Astrocyte of the cerebellum (primary cell): Measurements from ENCODE around the gene UGT1A8.

Experiments used
- DNase-seq: peaks from one replicate; pipeline ENCODE4 v3.0.0-alpha.2; 2011; ENCODE audit warnings: low read depth
- H3K4me3 ChIP-seq: 2 replicates; pipeline ENCODE4 v1.5.1; 2011; ENCODE audit warnings: mild to moderate bottlenecking, low read depth, low read length, moderate library complexity
- CTCF ChIP-seq: IDR thresholded peaks from 2 replicates; pipeline ENCODE4 v1.5.1; 2012; ENCODE audit warnings: low read length, low read depth, moderate library complexity, mild to moderate bottlenecking; ENCODE audit errors: missing control alignments
- in situ Hi-C: cut with HindIII; loops from 2 replicates; pipeline ENCODE4 v1.10.0; 2017; ENCODE audit warnings: low sequenced_read_pairs

UGT1A8 gene

DNA sequence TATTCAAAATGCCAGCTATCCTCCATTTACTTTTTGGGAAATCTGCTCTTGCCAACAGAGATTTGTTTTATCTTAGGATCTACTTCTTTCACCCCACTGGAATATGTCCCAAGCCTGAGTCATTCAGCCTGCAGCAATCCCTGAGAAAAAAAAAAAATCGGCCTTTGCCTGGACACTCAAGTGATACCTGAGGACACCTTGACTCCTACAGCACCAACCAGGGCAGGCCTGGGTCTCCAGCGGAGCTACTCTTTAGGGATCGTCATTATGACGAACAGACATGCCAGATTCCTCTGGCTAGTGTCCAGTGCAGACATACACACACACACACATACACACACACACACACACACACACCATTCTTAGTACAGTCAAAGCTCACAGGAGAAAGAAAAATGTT, 73.0 kb downstream of the UGT1A8 start:
- no peak for DNase-seq
- H3K4me3 ChIP-seq: no peak overlapping the region
- in situ Hi-C loops: no loop called here
- TF ChIP-seq CTCF: no peak

DNA sequence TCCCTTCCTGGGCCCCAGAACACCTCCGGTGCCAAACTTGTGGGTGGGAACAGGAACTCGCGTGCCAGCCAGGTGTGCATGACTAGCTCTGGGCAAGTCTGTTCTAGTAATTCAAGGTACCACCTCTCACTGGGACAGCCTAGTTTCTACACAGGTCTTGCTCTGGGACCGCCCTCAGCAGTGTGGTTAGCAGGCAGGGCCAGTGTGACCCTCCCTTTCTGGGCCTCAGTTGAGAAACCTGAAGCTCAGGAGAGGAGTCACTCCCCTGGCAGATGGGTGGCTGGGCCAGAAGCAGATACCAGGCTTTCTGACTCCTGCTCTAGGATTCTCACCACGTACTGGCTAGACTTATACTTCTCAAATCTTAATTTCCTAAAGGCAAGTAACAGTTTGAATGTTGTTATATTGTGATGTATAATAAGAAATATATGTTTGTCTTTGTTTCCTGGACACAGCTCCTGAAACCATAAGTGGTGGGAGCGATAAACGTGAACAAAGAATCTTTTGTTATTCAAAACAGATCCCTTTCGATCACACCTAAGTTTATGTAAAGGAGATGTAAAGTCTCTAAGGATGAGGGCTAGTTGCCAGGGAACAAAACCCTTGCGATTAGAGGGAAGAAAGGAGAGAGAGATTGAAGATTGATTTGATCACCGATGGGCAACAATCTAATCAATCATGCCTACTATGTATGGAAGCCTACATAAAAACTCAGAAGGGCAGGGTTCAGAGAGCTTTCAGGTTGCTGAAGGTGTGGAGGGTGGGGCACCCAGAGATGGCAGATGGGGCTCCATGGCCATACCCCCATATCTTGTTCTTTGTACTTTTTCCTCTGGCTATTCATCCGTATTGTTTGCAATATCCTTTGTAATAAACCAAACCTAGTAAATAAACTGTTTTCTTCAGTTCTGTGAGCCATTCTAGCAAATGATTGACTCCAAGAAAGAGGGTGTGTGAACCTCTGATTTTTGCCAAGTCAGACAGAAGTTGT, 74.3 kb downstream of the UGT1A8 start:
- in situ Hi-C loops: no loop called here
- TF ChIP-seq CTCF: no peak
- no peak overlapping the region for H3K4me3 ChIP-seq
- DNase-seq: no peak

DNA sequence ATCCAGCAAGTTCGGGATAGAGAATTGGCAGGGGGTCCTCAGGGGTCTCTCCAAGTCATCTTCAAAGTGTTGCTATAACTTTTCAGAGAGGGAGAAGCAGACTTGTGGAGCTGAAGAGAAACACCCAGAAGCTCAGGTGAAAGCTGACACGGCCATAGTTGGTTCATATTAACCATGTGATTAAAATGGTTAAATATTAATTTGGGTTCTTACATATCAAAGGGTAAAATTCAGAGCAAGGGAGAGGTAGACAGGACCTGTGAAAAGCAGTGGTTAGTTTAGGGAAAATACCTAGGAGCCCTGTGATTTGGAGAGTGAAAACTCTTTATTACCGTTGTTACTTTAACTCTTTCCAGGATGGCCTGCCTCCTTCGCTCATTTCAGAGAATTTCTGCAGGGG, 75.2 kb downstream of the UGT1A8 start, which contains the start of gene UGT1A6:
Gene UGT1A6 (plus strand): TSS at position 243 of the 400 bp plus-strand sequence. CDS start 115 bp downstream, at position 358.
- no peak within 1 kb of the TSS for H3K4me3 ChIP-seq
- in situ Hi-C loops: no loop called here
- no peak for TF ChIP-seq CTCF

DNA sequence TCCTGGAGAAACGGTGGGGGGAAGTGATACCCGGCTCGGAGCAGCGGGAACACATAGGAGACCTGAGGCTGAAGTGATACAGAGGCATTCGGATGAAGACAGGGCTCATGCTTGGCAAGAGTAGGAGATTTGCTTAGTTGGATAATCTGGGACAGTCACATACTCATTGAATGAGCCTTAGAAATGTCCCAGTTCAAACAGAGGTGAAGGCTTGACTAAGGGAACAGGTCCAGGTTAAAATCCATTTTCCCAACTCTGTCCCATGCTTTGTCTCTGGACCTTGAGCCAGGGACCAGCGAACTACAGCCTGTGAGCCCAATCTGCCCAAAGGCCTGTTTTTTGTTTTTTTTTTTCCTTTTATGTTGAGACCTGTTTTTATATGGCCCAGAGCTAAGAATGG, 76.5 kb downstream of the UGT1A8 start:
- DNase-seq: no peak
- in situ Hi-C loops: no loop called here
- no peak for TF ChIP-seq CTCF
- H3K4me3 ChIP-seq: no peak overlapping the region

More for the DNA sequence above, 75.2 kb downstream of the UGT1A8 start, which contains the start of gene UGT1A6:
- DNase-seq: no peak

DNA sequence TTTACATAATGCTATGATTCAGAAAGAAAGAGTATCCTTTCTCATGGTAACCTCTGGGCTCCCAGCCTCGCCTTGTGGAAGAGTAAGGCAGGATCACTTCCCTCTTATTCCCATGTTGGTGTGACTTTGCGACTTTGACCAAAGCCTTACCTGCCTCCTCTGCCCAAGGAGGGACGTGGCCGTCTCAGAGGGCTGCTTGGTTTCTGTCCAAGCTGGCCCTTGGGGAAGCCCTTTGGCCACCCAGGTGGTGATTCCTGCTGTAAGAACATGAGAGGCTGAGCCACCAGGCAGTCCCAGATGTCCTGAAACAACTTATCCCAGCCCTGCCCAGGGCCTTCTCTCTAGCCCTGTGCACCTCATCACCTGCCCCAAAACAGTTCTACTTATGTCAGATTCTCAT, 81.3 kb downstream of the UGT1A8 start:
- DNase-seq: no peak
- no peak overlapping the region for H3K4me3 ChIP-seq
- TF ChIP-seq CTCF: no peak
- in situ Hi-C loops: no loop called here

DNA sequence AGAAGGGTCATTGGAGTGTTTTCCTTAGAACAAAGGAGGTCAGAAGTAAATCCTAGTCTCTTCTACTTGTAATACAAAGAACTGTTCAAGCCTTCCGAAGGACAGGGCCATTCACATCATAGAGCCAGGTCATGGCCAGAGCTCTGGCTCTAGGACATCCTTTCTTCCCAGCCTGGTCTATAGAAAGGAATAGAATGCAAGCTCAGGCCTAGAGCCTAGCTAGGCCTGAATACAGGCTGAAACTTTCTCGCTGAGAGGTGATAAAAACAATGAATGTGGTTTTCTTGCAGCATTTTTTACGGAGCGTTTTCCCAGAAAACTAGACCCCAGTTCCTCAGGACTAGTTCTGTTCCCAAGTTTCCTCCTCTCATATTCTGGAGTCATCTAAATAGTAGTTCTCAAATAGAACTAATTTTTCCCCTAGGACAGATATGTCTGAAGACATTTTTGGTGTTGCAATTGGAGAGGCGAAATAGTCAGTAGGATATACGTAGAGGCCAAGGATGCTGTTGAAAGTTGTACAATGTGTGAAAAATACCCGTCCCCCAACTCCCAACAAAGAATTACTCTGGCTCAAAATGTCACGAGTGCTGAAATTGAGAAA, 82.1 kb downstream of the UGT1A8 start:
- in situ Hi-C loops: no loop called here
- no peak for DNase-seq
- no peak overlapping the region for H3K4me3 ChIP-seq
- no peak for TF ChIP-seq CTCF
